K562 (cell line): Measurements from ENCODE around the gene SLC8A2. TPM values are rescaled to one million over a fixed set of nuclear protein-coding genes. Genes with fewer than 3 reads are reported as not detected.
A peak's percentile ranks its signal among the peaks of the same experiment; 100 is the strongest.

Experiments
- ATAC-seq: fragments of 200-7000 bp; cut with Tn5 transposase; 3 replicates; pipeline ENCODE4 v1.9.1; 2020; ENCODE audit warnings: moderate library complexity
- BruUV-seq: library from RNA; stranded (reverse); fragments of 400-500 nt; replicated peaks from 2 replicates; lab custom pipeline; 2021; lab: Mats Ljungman, UMichigan
- CTCF ChIA-PET: fragments of 300-600 bp; formaldehyde crosslinking; extraction: SDS; loops from one replicate; lab custom pipeline; 2021; ENCODE audit warnings: low intra/inter-chr PET ratio; lab: Yijun Ruan, JAX
- POLR2A ChIA-PET: fragments of 300-600, 350-650 bp; sonication (Branson Sonifier 250); formaldehyde crosslinking; extraction: SDS; loops from one replicate; lab custom pipeline; 2021; ENCODE audit warnings: antibody characterized with exemption, inconsistent platforms; lab: Yijun Ruan, JAX
- DNase-seq, 4 experiments: peaks; one replicate each; pipeline versions ENCODE4 v3.0.0 to v3.0.0-alpha.2; 2011 to 2018; ENCODE audit warnings: low spot score in 3 of 4, mixed read lengths in 3 of 4; ENCODE audit errors: extremely low read depth in 1 of 4
- FAIRE-seq: peaks from 2 replicates; lab custom pipeline; 2011; peaks lifted over from hg19 to GRCh38; lab: Jason Lieb, UNC
- H2AFZ ChIP-seq: 2 replicates; pipeline ENCODE4 v1.6.0; 2011; ENCODE audit warnings: low read depth, low read length, control low read depth, inconsistent platforms
- H3K27ac ChIP-seq: fragments of 200-600 bp; 3 replicates; pipeline ENCODE4 v1.8.0; 2011; ENCODE audit warnings: low read depth, mild to moderate bottlenecking, control low read depth, inconsistent platforms, low read length, moderate library complexity, mixed read lengths; ENCODE audit errors: extremely low read depth
- H3K27me3 ChIP-seq, 2 experiments: fragments of 300-600 bp in 1 of 2; 2 replicates in 1 of 2; 3 replicates in 1 of 2; pipeline versions ENCODE4 v1.6.0 to v1.8.0; 2011; ENCODE audit warnings: inconsistent platforms in 2 of 2, low read length in 2 of 2, mild to moderate bottlenecking in 1 of 2, mixed read lengths in 1 of 2, moderate library complexity in 1 of 2; ENCODE audit not compliant: control insufficient read depth in 2 of 2, insufficient read depth in 2 of 2
- H3K36me3 ChIP-seq: fragments of 300-600 bp; 3 replicates; pipeline ENCODE4 v1.8.0; 2011; ENCODE audit warnings: mild to moderate bottlenecking, low read length, inconsistent platforms; ENCODE audit not compliant: control insufficient read depth, insufficient read depth
- H3K4me1 ChIP-seq, 2 experiments: fragments of 200-600 bp in 1 of 2; replicated peaks in 1 of 2; 2 replicates in 1 of 2; 3 replicates in 1 of 2; pipeline versions ENCODE4 v1.5.1 to v1.8.0; 2011; ENCODE audit warnings: inconsistent platforms in 2 of 2, low read length in 2 of 2, mild to moderate bottlenecking in 1 of 2, mixed read lengths in 1 of 2, moderate library complexity in 1 of 2; ENCODE audit not compliant: control insufficient read depth in 2 of 2, insufficient read depth in 2 of 2
- H3K4me2 ChIP-seq: 2 replicates; pipeline ENCODE4 v1.6.1; 2011; ENCODE audit warnings: low read length, control low read depth, inconsistent platforms, mixed read lengths; ENCODE audit not compliant: insufficient read depth
- H3K4me3 ChIP-seq: fragments of 200-600 bp; sonication (generic), shearing (Covaris generic); 2 replicates; pipeline ENCODE4 v1.5.1; 2016; ENCODE audit warnings: control low read depth, inconsistent platforms
- H3K79me2 ChIP-seq: fragments of 200-600 bp; 3 replicates; pipeline ENCODE4 v1.8.0; 2011; ENCODE audit warnings: low read length, inconsistent platforms; ENCODE audit not compliant: control insufficient read depth, insufficient read depth
- H3K9ac ChIP-seq, 2 experiments: 2 replicates each; pipeline versions ENCODE4 v1.6.0 to v1.6.1; 2011; ENCODE audit warnings: low read depth in 2 of 2, low read length in 2 of 2, control low read depth in 1 of 2, inconsistent platforms in 1 of 2, mild to moderate bottlenecking in 1 of 2, mixed read lengths in 1 of 2; ENCODE audit not compliant: insufficient read depth in 1 of 2
- H3K9me1 ChIP-seq: one replicate; pipeline ENCODE4 v1.6.0; 2011; ENCODE audit warnings: inconsistent platforms, mild to moderate bottlenecking, low read length, moderate library complexity; ENCODE audit not compliant: control insufficient read depth, insufficient read depth
- H3K9me3 ChIP-seq: replicated peaks from 2 replicates; pipeline ENCODE4 v1.5.1; 2011; ENCODE audit warnings: low read depth, low read length, inconsistent platforms; ENCODE audit not compliant: control insufficient read depth, insufficient read depth
- H4K20me1 ChIP-seq: replicated peaks from 2 replicates; pipeline ENCODE4 v1.6.1; 2011; ENCODE audit warnings: low read length, inconsistent platforms, mixed read lengths; ENCODE audit not compliant: control insufficient read depth, insufficient read depth
- CAMTA2 ChIP-seq: fragments of 250-450 bp; sonication (Bioruptor Pico); conservative IDR thresholded peaks from 2 replicates; pipeline ENCODE4 v1.5.1; 2022
- CBFA2T2 ChIP-seq: fragments of 450-650 bp; conservative IDR thresholded peaks from 2 replicates; pipeline ENCODE4 v1.6.1; 2017; ENCODE audit warnings: mild to moderate bottlenecking
- EP400 ChIP-seq: fragments of 450-650 bp; IDR thresholded peaks from 2 replicates; pipeline ENCODE4 v1.6.1; 2017; ENCODE audit warnings: antibody characterized with exemption, mild to moderate bottlenecking, moderate library complexity
- ILF3 ChIP-seq: fragments of 450-650 bp; IDR thresholded peaks from 2 replicates; pipeline ENCODE4 v1.6.1; 2018; ENCODE audit warnings: antibody characterized with exemption, mild to moderate bottlenecking, moderate library complexity, borderline replicate concordance
- NCOA1 ChIP-seq: fragments of 450-650 bp; IDR thresholded peaks from 2 replicates; pipeline ENCODE4 v1.6.1; 2016; ENCODE audit warnings: low read depth
- NFIC ChIP-seq: fragments of 450-650 bp; IDR thresholded peaks from 2 replicates; pipeline ENCODE4 v1.6.1; 2017; ENCODE audit warnings: mild to moderate bottlenecking, inconsistent platforms
- ZBTB43 ChIP-seq: sonication (generic); formaldehyde crosslinking; IDR thresholded peaks from 2 replicates; pipeline ENCODE4 v1.8.0; 2023; ENCODE audit warnings: mild to moderate bottlenecking, missing genetic modification reagents
- ZNF175 ChIP-seq: fragments of 200-800 bp; sonication (Bioruptor generic); IDR thresholded peaks from 2 replicates; pipeline ENCODE4 v1.6.1; 2016; ENCODE audit warnings: low read depth, mild to moderate bottlenecking, missing genetic modification characterization, missing compliant biosample characterization
- ZNF696 ChIP-seq: fragments of 250-450 bp; sonication (Bioruptor Pico); conservative IDR thresholded peaks from 2 replicates; pipeline ENCODE4 v1.4.0; 2020; ENCODE audit warnings: mild to moderate bottlenecking, moderate library complexity
- ZNF780A ChIP-seq: fragments of 250-450 bp; sonication (Bioruptor Pico); IDR thresholded peaks from 2 replicates; pipeline ENCODE4 v1.5.0; 2021; ENCODE audit warnings: mild to moderate bottlenecking
- whole genome bisulfite sequencing: fragments of 100-300 bp; shearing (Covaris generic); methylation state at CpG from one replicate; pipeline ENCODE4 v1.1.6; 2016; ENCODE audit warnings: low coverage, mixed read lengths; ENCODE audit not compliant: insufficient coverage; ENCODE audit errors: missing lambda C conversion rate; 5-methylcytosine and 5-hydroxymethylcytosine counted together
- in situ Hi-C: fragments of 300-500 bp; cut with MboI; formaldehyde crosslinking; loops from 4 replicates; pipeline ENCODE4 v1.15.0; 2018; ENCODE audit warnings: inconsistent platforms, mixed read lengths
- intact Hi-C: fragments of 100-400 bp; cut with micrococcal nuclease; formaldehyde crosslinking; loops from 2 replicates; pipeline ENCODE4 v1.14.2; 2022
- polyA plus RNA-seq, 8 experiments: library from polyadenylated mRNA; depleted of rRNA in 4 of 8; stranded (reverse) in 5 of 8; unstranded in 3 of 8; fragments of >200 nt; fragmentation: Nextera tagmentation in 2 of 8; fragmentation: Illumina TruSeq in 1 of 8; extraction: Ambion mirVana in 2 of 8; extraction: Trizol in 1 of 8; gene quantifications; 2 replicates each; pipeline versions ENCODE4 v1.2.1 to v1.2.3, GENCODE V29; 2011 to 2014; ENCODE audit warnings: inconsistent platforms in 1 of 8, missing spikeins in 1 of 8
- total RNA-seq, 7 experiments: library from RNA; depleted of rRNA in 6 of 7; stranded (reverse); fragments of >200 nt in 6 of 7; fragmentation: Illumina TruSeq in 2 of 7; extraction: Trizol in 2 of 7; gene quantifications; 2 replicates each; pipeline versions ENCODE4 v1.2.1 to v1.2.3, GENCODE V29; 2011 to 2021; ENCODE audit warnings: low replicate concordance in 1 of 7
- TF ChIP-seq, protein P1 (sequence below), 2 experiments: fragments of 450-650 bp in 1 of 2; sonication (generic) in 1 of 2; formaldehyde crosslinking; conservative IDR thresholded peaks; 2 replicates each; pipeline versions ENCODE4 v1.4.0 to v1.8.1; 2020 to 2022; ENCODE audit warnings: mild to moderate bottlenecking in 1 of 2, missing genetic modification reagents in 1 of 2

The SLC8A2 gene
- total and polyA plus RNA-seq, 9 of the 15 experiments (the other 6 are each of a cell fraction or from before 2014, with no cell fraction given), result 0.07 to 0.66 (median 0.24) TPM; not detected in 3

DNA sequence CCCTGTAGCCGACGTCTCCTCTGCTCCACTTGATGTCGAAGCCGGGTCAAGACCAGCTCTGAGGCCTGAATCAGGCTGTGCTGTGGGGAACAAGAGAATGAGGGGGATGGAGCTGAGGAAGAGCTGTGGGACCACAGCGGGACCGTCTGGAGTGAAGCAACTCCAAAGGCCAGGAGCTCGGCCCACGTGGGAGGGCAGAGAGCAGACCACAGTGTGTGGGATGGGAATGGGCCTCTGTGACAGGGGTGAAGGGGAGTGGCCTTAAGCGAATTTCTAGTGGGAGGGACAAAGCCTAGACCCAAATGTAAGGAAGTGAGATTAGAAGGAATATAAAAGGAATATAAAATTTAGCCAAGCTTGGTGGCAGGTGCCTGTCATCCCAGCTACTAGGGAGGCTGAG lies 3.8 kb upstream of the SLC8A2 start:
- no peak overlapping the region for H3K27ac ChIP-seq
- ChIA-PET CTCF (no interaction called here), POLR2A (interaction anchor here (0.6 kb wide), 2 partner anchors 34 to 928 kb away, joined by 4 read pairs; no protein-coding TSS in a partner anchor)
- peaks cover 8 to 42% of the 10 kb centered on the region in 2 experiments; a peak in 4 of 5 replicates for H3K4me1 ChIP-seq
- intact Hi-C loops (no loop called here), in situ Hi-C loops (no loop called here)
- ATAC-seq (no peak), FAIRE-seq (no peak), DNase-seq (no peak)
- H4K20me1 ChIP-seq, result peaks cover 4% of the 10 kb centered on the region; the same call in 1 of the 2 replicates
- H2AFZ ChIP-seq, result no peak overlapping the region
- no peaks in the 10 kb centered on the region for H3K9me3 ChIP-seq
- no peaks in the 10 kb centered on the region for H3K9me1 ChIP-seq
- no peaks in the 10 kb centered on the region for H3K79me2 ChIP-seq
- H3K4me3 ChIP-seq, result no peak overlapping the region
- WGBS, result 21% methylated on average over 9 of the region's 9 CpGs
- no peak for TF ChIP-seq CAMTA2 (CRISPR knock-in tag)
- TF ChIP-seq ILF3, result no peak
- TF ChIP-seq NFIC, result no peak
- no peak for TF ChIP-seq ZNF696 (CRISPR knock-in tag)
- no peak for TF ChIP-seq ZNF780A (CRISPR knock-in tag)
- TF ChIP-seq ZNF175, result no peak
- TF ChIP-seq EP400, result no peak
- TF ChIP-seq CBFA2T2, result no peak
- no peak for TF ChIP-seq ZBTB43 (CRISPR knock-in tag)
- TF ChIP-seq, protein P1, sequence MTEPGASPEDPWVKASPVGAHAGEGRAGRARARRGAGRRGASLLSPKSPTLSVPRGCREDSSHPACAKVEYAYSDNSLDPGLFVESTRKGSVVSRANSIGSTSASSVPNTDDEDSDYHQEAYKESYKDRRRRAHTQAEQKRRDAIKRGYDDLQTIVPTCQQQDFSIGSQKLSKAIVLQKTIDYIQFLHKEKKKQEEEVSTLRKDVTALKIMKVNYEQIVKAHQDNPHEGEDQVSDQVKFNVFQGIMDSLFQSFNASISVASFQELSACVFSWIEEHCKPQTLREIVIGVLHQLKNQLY (CRISPR knock-in tag; conservative IDR thresholded peaks at IDR 0.05), result no peak
- no peak for TF ChIP-seq NCOA1
- 0 out of 4 replicates have a peak overlapping the region, but pooled peaks of 1 of the 2 experiments have one; percentile 43 for H3K9ac ChIP-seq
- no peak overlapping the region for H3K4me2 ChIP-seq
- BruUV-seq, result no TSS peak
- peaks cover 3% of the 10 kb centered on the region in 2 experiments; a peak in 3 of 5 replicates for H3K27me3 ChIP-seq
- H3K36me3 ChIP-seq, result no peaks in the 10 kb centered on the region
